KMS-11 (cell line): ENCODE measurements around the gene OR51A7.

Experiments used
- H2AFZ ChIP-seq: fragments of 200-600 bp; sonication (generic); 2 replicates; pipeline ENCODE4 v1.6.1; 2016; ENCODE audit warnings: antibody characterized with exemption, mixed run types, low read depth
- H3K27ac ChIP-seq: fragments of 200-600 bp; sonication (generic); 2 replicates; pipeline ENCODE4 v1.6.1; 2016; ENCODE audit warnings: mild to moderate bottlenecking, mixed run types
- H3K27me3 ChIP-seq: fragments of 200-600 bp; sonication (generic); 2 replicates; pipeline ENCODE4 v1.6.1; 2017; ENCODE audit warnings: mild to moderate bottlenecking, low read depth, mixed run types, moderate library complexity; ENCODE audit not compliant: insufficient read depth
- H3K36me3 ChIP-seq: fragments of 200-600 bp; sonication (generic); 2 replicates; pipeline ENCODE4 v1.6.1; 2017; ENCODE audit warnings: mild to moderate bottlenecking, mixed run types; ENCODE audit not compliant: insufficient read depth
- H3K4me1 ChIP-seq: fragments of 200-600 bp; sonication (generic); 2 replicates; pipeline ENCODE4 v1.6.1; 2016; ENCODE audit warnings: mild to moderate bottlenecking, low read depth, mixed run types; ENCODE audit not compliant: poor library complexity, severe bottlenecking
- H3K4me2 ChIP-seq: fragments of 200-600 bp; sonication (generic); 2 replicates; pipeline ENCODE4 v1.7.0; 2016; ENCODE audit warnings: mild to moderate bottlenecking, mixed run types
- H3K4me3 ChIP-seq: fragments of 200-600 bp; sonication (generic); IDR thresholded peaks from 2 replicates; pipeline ENCODE4 v1.6.1; 2017; ENCODE audit warnings: low read depth, low read length, mixed read lengths; ENCODE audit not compliant: insufficient read depth
- H3K79me2 ChIP-seq: fragments of 200-600 bp; sonication (generic); 2 replicates; pipeline ENCODE4 v1.6.1; 2016; ENCODE audit warnings: low read depth, mixed run types; ENCODE audit not compliant: insufficient read depth
- H3K9ac ChIP-seq: fragments of 200-600 bp; sonication (generic); 2 replicates; pipeline ENCODE4 v1.6.1; 2016; ENCODE audit warnings: mild to moderate bottlenecking, mixed run types
- H4K20me1 ChIP-seq: fragments of 200-600 bp; sonication (generic); 2 replicates; pipeline ENCODE4 v1.6.1; 2016; ENCODE audit warnings: mild to moderate bottlenecking, mixed run types; ENCODE audit not compliant: insufficient read depth
- TF ChIP-seq, protein P1 (sequence below): fragments of 200-600 bp; sonication (generic); conservative IDR thresholded peaks from 2 replicates; pipeline ENCODE4 v1.6.1; 2017; ENCODE audit warnings: low read depth, mild to moderate bottlenecking, antibody characterized with exemption, low read length, moderate library complexity, mixed read lengths

OR51A7 gene

DNA sequence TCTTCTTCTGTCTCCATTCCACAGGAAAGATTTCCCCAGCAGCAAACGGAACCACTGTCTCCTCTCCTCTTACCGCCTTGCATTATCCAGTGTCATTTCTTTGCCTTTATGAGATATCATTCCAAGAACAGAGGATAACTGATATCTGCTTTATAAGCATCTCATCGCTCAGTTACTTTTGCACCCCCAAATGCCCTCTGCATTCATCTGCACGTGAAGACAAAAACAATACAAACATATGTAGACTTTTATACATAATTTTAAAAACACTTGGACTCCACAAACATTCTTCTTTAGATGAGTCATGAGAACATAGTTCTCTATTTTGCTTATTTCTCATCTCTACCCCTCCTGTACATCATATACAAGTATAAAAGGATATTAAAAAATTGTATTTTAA is 22.4 kb upstream of the OR51A7 start:
- H3K4me1 ChIP-seq: no peaks in the 10 kb centered on the region
- no peak overlapping the region for H3K27ac ChIP-seq
- no peak overlapping the region for H3K9ac ChIP-seq
- H3K4me3 ChIP-seq: no peak overlapping the region
- TF ChIP-seq, protein P1, sequence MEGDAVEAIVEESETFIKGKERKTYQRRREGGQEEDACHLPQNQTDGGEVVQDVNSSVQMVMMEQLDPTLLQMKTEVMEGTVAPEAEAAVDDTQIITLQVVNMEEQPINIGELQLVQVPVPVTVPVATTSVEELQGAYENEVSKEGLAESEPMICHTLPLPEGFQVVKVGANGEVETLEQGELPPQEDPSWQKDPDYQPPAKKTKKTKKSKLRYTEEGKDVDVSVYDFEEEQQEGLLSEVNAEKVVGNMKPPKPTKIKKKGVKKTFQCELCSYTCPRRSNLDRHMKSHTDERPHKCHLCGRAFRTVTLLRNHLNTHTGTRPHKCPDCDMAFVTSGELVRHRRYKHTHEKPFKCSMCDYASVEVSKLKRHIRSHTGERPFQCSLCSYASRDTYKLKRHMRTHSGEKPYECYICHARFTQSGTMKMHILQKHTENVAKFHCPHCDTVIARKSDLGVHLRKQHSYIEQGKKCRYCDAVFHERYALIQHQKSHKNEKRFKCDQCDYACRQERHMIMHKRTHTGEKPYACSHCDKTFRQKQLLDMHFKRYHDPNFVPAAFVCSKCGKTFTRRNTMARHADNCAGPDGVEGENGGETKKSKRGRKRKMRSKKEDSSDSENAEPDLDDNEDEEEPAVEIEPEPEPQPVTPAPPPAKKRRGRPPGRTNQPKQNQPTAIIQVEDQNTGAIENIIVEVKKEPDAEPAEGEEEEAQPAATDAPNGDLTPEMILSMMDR: no peak
- H3K79me2 ChIP-seq: no peaks in the 10 kb centered on the region
- no peaks in the 10 kb centered on the region for H3K36me3 ChIP-seq
- no peak overlapping the region for H3K4me2 ChIP-seq
- H3K27me3 ChIP-seq: no peaks in the 10 kb centered on the region
- H2AFZ ChIP-seq: no peak overlapping the region
- H4K20me1 ChIP-seq: no peaks in the 10 kb centered on the region

DNA sequence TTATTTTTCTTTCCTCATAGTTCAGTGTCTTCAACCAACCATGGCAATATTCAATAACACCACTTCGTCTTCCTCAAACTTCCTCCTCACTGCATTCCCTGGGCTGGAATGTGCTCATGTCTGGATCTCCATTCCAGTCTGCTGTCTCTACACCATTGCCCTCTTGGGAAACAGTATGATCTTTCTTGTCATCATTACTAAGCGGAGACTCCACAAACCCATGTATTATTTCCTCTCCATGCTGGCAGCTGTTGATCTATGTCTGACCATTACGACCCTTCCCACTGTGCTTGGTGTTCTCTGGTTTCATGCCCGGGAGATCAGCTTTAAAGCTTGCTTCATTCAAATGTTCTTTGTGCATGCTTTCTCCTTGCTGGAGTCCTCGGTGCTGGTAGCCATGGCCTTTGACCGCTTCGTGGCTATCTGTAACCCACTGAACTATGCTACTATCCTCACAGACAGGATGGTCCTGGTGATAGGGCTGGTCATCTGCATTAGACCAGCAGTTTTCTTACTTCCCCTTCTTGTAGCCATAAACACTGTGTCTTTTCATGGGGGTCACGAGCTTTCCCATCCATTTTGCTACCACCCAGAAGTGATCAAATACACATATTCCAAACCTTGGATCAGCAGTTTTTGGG is 21.6 kb upstream of the OR51A7 start, which contains the start of gene OR51T1:
OR51T1 (plus strand) TSS at position 41 of the 641 bp plus-strand sequence; CDS start at position 41, 0 bp downstream.
- no peak within 1 kb of the TSS for H3K4me3 ChIP-seq
- no peaks in the 10 kb centered on the region for H3K27me3 ChIP-seq
- H3K36me3 ChIP-seq: no peaks in the 10 kb centered on the region
- H4K20me1 ChIP-seq: no peaks in the 10 kb centered on the region
- no peak within 1 kb of the TSS for H3K4me2 ChIP-seq
- TF ChIP-seq, protein P1: no peak
- no peaks in the 10 kb centered on the region for H3K4me1 ChIP-seq
- H2AFZ ChIP-seq: no peak within 1 kb of the TSS
- H3K79me2 ChIP-seq: no peaks in the 10 kb centered on the region
- H3K27ac ChIP-seq: no peak within 1 kb of the TSS
- no peak within 1 kb of the TSS for H3K9ac ChIP-seq

DNA sequence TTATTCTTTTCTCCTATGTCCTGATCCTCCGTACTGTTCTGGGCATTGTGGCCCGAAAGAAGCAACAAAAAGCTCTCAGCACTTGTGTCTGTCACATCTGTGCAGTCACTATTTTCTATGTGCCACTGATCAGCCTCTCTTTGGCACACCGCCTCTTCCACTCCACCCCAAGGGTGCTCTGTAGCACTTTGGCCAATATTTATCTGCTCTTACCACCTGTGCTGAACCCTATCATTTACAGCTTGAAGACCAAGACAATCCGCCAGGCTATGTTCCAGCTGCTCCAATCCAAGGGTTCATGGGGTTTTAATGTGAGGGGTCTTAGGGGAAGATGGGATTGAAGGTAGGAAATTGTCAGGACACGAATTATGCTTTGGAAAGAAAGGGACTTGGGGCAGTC is 21.0 kb upstream of the OR51A7 start:
- Histone ChIP-seq H3K79me2 (no peaks in the 10 kb centered on the region), H3K4me3 (no peak overlapping the region), H3K4me2 (no peak overlapping the region), H3K27ac (no peak overlapping the region), H3K27me3 (no peaks in the 10 kb centered on the region), H3K4me1 (no peaks in the 10 kb centered on the region), H2AFZ (no peak overlapping the region), H3K36me3 (no peaks in the 10 kb centered on the region), H4K20me1 (no peaks in the 10 kb centered on the region), H3K9ac (no peak overlapping the region)
- TF ChIP-seq, protein P1: no peak

DNA sequence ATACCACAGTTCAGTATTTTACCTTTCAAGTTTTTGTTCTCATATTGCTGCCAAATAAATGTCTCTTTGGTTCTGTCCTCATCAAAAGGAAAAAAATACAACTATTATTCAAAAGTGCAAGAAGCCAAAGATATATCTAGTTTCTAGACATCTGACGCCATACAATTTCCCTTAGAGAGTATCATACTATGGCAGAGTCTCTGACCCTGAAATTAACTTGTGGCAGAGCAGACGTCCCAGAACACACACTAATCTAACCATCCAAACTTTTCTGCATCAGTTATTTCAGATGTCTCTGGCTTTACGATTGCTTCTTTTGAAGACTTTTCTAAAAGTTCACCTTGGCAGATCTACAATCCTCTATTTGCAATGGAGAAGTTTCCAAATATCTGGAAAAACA is 19.2 kb upstream of the OR51A7 start:
- H3K36me3 ChIP-seq: no peaks in the 10 kb centered on the region
- H3K27ac ChIP-seq: no peak overlapping the region
- TF ChIP-seq, protein P1: no peak
- H3K9ac ChIP-seq: no peak overlapping the region
- H3K27me3 ChIP-seq: no peaks in the 10 kb centered on the region
- H2AFZ ChIP-seq: no peak overlapping the region
- no peak overlapping the region for H3K4me3 ChIP-seq
- H3K79me2 ChIP-seq: no peaks in the 10 kb centered on the region
- no peaks in the 10 kb centered on the region for H4K20me1 ChIP-seq
- no peak overlapping the region for H3K4me2 ChIP-seq
- H3K4me1 ChIP-seq: no peaks in the 10 kb centered on the region
